GM20000 (cell line): Measurements from ENCODE around the gene PFAS.

Experiments used
- DNase-seq: peaks from one replicate; pipeline ENCODE4 v3.0.0; 2012; ENCODE audit warnings: low spot score
- TF ChIP-seq, protein P1 (sequence below): IDR thresholded peaks from 2 replicates; pipeline ENCODE4 v1.5.1; 2012; ENCODE audit warnings: mild to moderate bottlenecking, control low read depth; ENCODE audit errors: extremely low read depth, missing control alignments

PFAS gene

DNA sequence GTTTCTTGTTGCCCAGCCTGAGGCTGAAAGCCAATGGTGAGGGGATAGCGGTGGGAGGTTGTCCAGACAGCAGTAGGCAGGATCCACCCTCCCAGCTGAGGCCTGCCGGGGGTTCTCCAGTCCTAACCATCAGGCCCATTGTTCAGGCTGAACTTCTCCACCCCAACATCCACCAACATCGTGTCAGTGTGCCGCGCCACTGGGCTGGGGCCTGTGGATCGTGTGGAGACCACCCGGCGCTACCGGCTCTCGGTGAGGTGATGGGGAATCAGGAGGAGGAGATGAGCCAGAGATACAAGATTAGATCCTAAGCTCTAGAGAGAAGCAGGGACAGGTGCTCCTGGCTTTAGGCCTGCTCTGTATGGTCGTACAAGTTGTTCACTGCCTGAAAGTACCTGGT, 5.8 kb downstream of the PFAS start:
- TF ChIP-seq, protein P1, sequence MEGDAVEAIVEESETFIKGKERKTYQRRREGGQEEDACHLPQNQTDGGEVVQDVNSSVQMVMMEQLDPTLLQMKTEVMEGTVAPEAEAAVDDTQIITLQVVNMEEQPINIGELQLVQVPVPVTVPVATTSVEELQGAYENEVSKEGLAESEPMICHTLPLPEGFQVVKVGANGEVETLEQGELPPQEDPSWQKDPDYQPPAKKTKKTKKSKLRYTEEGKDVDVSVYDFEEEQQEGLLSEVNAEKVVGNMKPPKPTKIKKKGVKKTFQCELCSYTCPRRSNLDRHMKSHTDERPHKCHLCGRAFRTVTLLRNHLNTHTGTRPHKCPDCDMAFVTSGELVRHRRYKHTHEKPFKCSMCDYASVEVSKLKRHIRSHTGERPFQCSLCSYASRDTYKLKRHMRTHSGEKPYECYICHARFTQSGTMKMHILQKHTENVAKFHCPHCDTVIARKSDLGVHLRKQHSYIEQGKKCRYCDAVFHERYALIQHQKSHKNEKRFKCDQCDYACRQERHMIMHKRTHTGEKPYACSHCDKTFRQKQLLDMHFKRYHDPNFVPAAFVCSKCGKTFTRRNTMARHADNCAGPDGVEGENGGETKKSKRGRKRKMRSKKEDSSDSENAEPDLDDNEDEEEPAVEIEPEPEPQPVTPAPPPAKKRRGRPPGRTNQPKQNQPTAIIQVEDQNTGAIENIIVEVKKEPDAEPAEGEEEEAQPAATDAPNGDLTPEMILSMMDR = no peak
- DNase-seq = no peak

DNA sequence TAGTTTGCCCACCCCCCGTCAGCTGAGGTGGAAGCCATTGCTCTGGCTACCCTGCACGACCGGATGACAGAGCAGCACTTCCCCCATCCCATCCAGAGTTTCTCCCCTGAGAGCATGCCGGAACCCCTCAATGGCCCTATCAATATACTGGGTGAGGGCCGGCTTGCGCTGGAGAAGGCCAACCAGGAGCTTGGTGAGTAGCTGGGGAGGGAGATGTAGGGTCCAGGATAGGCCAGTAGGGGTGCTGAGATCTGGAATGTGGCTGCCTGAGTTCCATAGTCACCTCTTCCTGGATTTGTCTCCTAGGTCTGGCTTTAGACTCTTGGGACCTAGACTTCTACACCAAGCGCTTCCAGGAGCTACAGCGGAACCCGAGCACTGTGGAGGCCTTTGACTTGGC, 6.4 kb downstream of the PFAS start:
- TF ChIP-seq, protein P1 = no peak
- DNase-seq = no peak

DNA sequence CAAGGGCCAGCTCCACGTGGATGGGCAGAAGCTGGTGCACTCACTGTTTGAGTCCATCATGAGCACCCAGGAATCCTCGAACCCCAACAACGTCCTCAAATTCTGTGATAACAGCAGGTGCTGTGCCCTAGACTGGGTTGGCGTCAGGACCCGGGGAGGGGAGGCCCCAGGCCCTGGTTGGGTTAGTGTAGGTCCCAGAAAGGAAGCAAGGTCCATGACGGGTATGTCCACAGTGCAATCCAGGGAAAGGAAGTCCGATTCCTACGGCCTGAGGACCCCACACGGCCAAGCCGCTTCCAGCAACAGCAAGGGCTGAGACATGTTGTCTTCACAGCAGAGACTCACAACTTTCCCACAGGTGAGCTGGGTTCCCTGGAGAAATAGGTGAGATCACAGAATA, 7.2 kb downstream of the PFAS start:
- TF ChIP-seq, protein P1 = no peak
- DNase-seq = no peak

DNA sequence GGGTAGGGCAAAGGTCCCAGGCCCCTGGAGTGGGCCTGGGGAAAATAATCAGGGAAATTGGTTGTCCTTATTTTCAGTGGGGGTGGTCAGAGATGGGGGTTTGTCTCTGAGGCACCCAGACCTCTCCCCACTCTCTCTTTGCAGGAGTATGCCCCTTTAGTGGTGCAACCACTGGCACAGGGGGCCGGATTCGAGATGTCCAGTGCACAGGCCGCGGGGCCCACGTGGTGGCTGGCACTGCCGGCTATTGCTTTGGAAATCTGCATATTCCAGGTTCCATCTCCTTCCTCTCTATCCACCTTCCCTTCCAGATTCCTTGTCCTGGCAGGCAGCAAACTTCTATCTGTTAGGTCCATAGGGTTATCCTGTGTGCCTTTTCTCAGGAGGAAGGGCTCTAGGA, 7.6 kb downstream of the PFAS start:
- no peak for DNase-seq
- TF ChIP-seq, protein P1 = no peak

DNA sequence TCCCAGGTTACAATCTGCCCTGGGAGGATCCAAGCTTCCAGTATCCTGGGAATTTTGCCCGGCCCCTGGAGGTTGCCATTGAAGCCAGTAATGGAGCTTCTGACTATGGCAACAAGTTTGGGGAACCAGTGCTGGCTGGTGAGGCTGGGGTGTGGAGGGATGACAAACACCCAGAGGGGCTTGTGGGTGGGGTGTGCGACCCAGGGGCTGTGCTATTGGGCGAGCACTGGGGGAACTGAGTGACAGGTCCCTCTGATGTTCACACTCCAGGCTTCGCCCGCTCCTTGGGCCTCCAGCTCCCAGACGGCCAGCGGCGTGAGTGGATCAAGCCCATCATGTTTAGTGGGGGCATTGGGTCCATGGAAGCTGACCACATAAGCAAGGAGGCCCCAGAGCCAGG, 8.7 kb downstream of the PFAS start:
- no peak for DNase-seq
- TF ChIP-seq, protein P1 = no peak

DNA sequence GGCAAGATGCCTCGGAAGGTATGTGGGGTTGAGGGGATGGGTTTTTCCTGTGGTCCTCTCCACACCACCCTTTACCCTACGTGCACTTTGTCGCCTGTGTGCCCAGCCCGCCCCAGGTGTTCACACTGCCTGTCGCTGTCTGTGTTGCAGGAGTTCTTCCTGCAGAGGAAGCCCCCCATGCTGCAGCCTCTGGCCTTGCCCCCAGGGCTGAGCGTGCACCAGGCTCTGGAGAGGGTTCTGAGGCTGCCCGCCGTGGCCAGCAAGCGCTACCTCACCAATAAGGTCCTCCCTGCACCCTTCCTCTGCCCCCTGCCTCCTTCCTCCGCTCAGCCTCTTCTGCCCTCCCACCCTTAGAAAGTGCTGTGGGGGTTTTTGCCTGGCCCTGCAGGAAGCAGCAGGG, 15.2 kb downstream of the PFAS start:
- DNase-seq = no peak
- TF ChIP-seq, protein P1 = no peak

DNA sequence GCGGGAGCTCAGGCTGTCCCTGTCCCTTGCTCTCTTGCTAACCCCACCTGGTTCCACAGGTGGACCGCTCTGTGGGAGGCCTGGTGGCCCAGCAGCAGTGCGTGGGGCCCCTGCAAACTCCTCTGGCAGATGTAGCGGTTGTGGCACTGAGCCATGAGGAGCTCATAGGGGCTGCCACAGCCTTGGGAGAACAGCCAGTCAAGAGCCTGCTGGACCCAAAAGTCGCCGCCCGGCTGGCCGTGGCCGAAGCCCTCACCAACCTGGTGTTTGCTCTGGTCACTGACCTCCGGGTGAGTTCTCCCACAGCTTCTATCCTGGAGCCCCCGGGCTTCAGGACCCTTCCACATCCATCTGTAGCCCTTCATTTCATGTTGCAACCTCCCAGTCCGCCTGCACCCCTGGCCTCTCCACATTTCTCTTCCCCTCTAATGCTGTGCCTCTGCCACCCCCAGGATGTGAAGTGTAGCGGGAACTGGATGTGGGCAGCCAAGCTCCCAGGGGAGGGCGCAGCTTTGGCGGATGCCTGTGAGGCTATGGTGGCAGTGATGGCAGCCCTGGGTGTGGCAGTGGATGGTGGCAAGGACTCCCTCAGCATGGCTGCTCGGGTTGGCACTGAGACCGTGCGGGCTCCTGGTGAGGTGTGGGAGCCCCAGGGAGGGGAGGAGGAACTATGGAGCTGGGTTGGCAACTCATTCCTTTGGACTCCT, 15.9 kb downstream of the PFAS start:
- DNase-seq = no peak
- TF ChIP-seq, protein P1 = no peak
